ENCODE measurements around the gene DLG1.

DNA sequence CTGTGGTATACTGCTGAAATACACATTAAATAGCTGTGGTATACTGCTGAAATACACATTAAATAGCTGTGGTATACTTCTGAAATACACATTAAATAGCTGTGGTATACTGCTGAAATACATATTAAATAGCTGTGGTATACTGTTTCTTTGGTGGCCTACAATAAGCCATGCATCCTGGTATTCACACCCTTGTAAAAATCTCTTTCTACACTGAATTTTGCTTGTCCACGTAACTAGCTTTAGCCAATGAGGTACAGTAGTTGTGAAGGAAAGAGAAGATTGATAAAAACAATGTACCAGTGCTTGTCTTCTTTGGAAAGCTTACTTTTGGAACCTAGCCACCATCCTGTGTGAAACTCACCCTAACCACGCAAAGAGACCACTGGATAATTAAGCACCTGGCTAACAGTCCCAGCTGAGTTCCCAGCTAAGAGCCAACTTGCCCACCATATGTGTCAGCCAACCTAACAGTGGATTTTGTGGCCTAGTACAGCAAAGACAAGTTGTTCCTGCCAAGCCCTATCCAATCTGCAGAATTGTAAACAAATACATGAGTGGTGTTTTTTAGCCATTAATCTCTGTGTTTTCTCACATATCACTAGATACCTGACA lies 165.4 kb downstream of the DLG1 start:
- TF ChIP-seq TAF1 (IDR thresholded peaks at IDR 0.05; ENCODE audit: low read depth) (no peak), EP300 (conservative IDR thresholded peaks at IDR 0.05; ENCODE audit: poor library complexity, severe bottlenecking) (no peak), POLR2AphosphoS5 (IDR thresholded peaks at IDR 0.05) (no peak)
- TF ChIP-seq, protein P1, sequence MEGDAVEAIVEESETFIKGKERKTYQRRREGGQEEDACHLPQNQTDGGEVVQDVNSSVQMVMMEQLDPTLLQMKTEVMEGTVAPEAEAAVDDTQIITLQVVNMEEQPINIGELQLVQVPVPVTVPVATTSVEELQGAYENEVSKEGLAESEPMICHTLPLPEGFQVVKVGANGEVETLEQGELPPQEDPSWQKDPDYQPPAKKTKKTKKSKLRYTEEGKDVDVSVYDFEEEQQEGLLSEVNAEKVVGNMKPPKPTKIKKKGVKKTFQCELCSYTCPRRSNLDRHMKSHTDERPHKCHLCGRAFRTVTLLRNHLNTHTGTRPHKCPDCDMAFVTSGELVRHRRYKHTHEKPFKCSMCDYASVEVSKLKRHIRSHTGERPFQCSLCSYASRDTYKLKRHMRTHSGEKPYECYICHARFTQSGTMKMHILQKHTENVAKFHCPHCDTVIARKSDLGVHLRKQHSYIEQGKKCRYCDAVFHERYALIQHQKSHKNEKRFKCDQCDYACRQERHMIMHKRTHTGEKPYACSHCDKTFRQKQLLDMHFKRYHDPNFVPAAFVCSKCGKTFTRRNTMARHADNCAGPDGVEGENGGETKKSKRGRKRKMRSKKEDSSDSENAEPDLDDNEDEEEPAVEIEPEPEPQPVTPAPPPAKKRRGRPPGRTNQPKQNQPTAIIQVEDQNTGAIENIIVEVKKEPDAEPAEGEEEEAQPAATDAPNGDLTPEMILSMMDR (IDR thresholded peaks at IDR 0.05; ENCODE audit: poor library complexity, severe bottlenecking): no peak

All from neural cell (in vitro differentiated cells).